Large intestine (tissue), 3 donors: ENCODE data around the gene GH1. TPM values are rescaled to one million over a fixed set of nuclear protein-coding genes. Genes with fewer than 3 reads are reported as not detected.
"Not testable (repeated sequence)": the region's sequence is repeated elsewhere in the genome, so short reads cannot be mapped to it uniquely, and the experiment has no call there.

Experiments
- DNase-seq, 2 donors: peaks; one replicate each; pipeline versions ENCODE4 v3.0.0 to v3.0.0-alpha.2; 2013
- H3K27ac ChIP-seq: one replicate; pipeline ENCODE4 v1.5.1; 2013; ENCODE audit warnings: low read length
- H3K27me3 ChIP-seq: 2 replicates; pipeline ENCODE4 v1.6.1; 2013; ENCODE audit warnings: low read length; ENCODE audit not compliant: control insufficient read depth, insufficient read depth
- H3K36me3 ChIP-seq: 2 replicates; pipeline ENCODE4 v1.6.1; 2013; ENCODE audit warnings: low read length; ENCODE audit not compliant: control insufficient read depth, insufficient read depth
- H3K4me1 ChIP-seq: one replicate; pipeline ENCODE4 v1.6.1; 2013; ENCODE audit warnings: low read length; ENCODE audit not compliant: control insufficient read depth, insufficient read depth
- H3K4me3 ChIP-seq: one replicate; pipeline ENCODE4 v1.5.1; 2013; ENCODE audit warnings: low read length
- H3K9me3 ChIP-seq: one replicate; pipeline ENCODE4 v1.6.1; 2013; ENCODE audit warnings: mild to moderate bottlenecking, low read depth, low read length, moderate library complexity; ENCODE audit not compliant: control insufficient read depth
- WGBS: methylation state at CpG from one replicate; pipeline ENCODE4 v1.1.5; 2013; ENCODE audit warnings: low lambda C conversion rate; ENCODE audit not compliant: insufficient coverage; 5-methylcytosine and 5-hydroxymethylcytosine counted together
- polyA plus RNA-seq: library from polyadenylated mRNA; unstranded; fragments of 120-200 nt; gene quantifications from one replicate; pipeline ENCODE4 v1.2.1, GENCODE V29; 2013

GH1 gene
- polyA plus RNA-seq, 1 donor = not detected

GRCh38 chr17:63896524-63897354 lies 21.9 kb downstream of the GH1 start, which contains the start of gene CSH1:
TSS of gene CSH1 (minus strand) at chr17:63896574. CDS start at chr17:63896511, 63 bp downstream.
- H3K4me1 ChIP-seq, H3K27ac ChIP-seq, H3K4me3 ChIP-seq, H3K27me3 ChIP-seq, H3K9me3 ChIP-seq, DNase-seq, H3K36me3 ChIP-seq: not testable (repeated sequence)
- no CpG with 5 or more reads among the region's 14 CpGs for WGBS

GRCh38 chr17:63894821-63895220 lies 23.8 kb downstream of the GH1 start:
- WGBS = no CpG with 5 or more reads among the region's 10 CpGs
- not testable (repeated sequence) for H3K4me3 ChIP-seq, H3K27ac ChIP-seq, H3K36me3 ChIP-seq, H3K9me3 ChIP-seq, DNase-seq, H3K4me1 ChIP-seq, H3K27me3 ChIP-seq

- not testable (repeated sequence) for H3K27me3 ChIP-seq
- no CpG with 5 or more reads among the region's 3 CpGs for WGBS
Observed at GRCh38 chr17:63894021-63894420, 24.6 kb downstream of the GH1 start.

GRCh38 chr17:63892316-63893037 lies 26.2 kb downstream of the GH1 start:
- H3K4me1 ChIP-seq, H3K27me3 ChIP-seq, DNase-seq, H3K4me3 ChIP-seq, H3K9me3 ChIP-seq, H3K27ac ChIP-seq, H3K36me3 ChIP-seq: not testable (repeated sequence)
- no CpG with 5 or more reads among the region's 11 CpGs for WGBS

More at GRCh38 chr17:63894021-63894420, 24.6 kb downstream of the GH1 start:
- H3K4me3 ChIP-seq, H3K9me3 ChIP-seq, H3K27ac ChIP-seq, H3K36me3 ChIP-seq, H3K4me1 ChIP-seq, DNase-seq: not testable (repeated sequence)

- H3K27me3 ChIP-seq, H3K36me3 ChIP-seq, H3K4me3 ChIP-seq, DNase-seq, H3K4me1 ChIP-seq, H3K27ac ChIP-seq, H3K9me3 ChIP-seq: not testable (repeated sequence)
- WGBS = no CpG with 5 or more reads among the region's 13 CpGs
Observed at GRCh38 chr17:63889026-63889848, 29.4 kb downstream of the GH1 start.

GRCh38 chr17:63885119-63885518 lies 33.5 kb downstream of the GH1 start:
- not testable (repeated sequence) for H3K4me3 ChIP-seq, DNase-seq, H3K9me3 ChIP-seq, H3K4me1 ChIP-seq, H3K36me3 ChIP-seq, H3K27me3 ChIP-seq, H3K27ac ChIP-seq
- WGBS = 100% methylated on average over 4 of the region's 11 CpGs

GRCh38 chr17:63882626-63883126 lies 36.0 kb downstream of the GH1 start:
- WGBS = no CpG with 5 or more reads among the region's 9 CpGs
- not testable (repeated sequence) for H3K4me1 ChIP-seq, H3K4me3 ChIP-seq, DNase-seq, H3K27ac ChIP-seq, H3K27me3 ChIP-seq, H3K9me3 ChIP-seq, H3K36me3 ChIP-seq

- DNase-seq = peak in 1 of 2 donors; percentile 21
- WGBS = no CpG with 5 or more reads among the region's 15 CpGs
Observed at GRCh38 chr17:63881935-63882601, 36.6 kb downstream of the GH1 start, which contains the start of gene GH2. TSS of gene GH2 (minus strand) at chr17:63881944. CDS start at chr17:63881801, 143 bp downstream.

GRCh38 chr17:63881337-63881736 lies 37.3 kb downstream of the GH1 start:
- whole genome bisulfite sequencing = no CpG with 5 or more reads among the region's 11 CpGs
- H3K4me3 ChIP-seq, DNase-seq, H3K4me1 ChIP-seq, H3K27me3 ChIP-seq, H3K27ac ChIP-seq, H3K36me3 ChIP-seq, H3K9me3 ChIP-seq: not testable (repeated sequence)

More at GRCh38 chr17:63881935-63882601, 36.6 kb downstream of the GH1 start, which contains the start of gene GH2:
- Histone ChIP-seq H3K9me3 (no peaks in the 10 kb centered on the region), H3K4me3 (no peak within 1 kb of the TSS), H3K27me3 (peaks cover 2% of the 10 kb centered on the region), H3K27ac (no peak within 1 kb of the TSS), H3K36me3 (no peaks in the 10 kb centered on the region), H3K4me1 (no peaks in the 10 kb centered on the region)
